GM19193 (cell line): ENCODE measurements around the gene LSP1.

Experiments used
- POLR2A ChIP-seq: IDR thresholded peaks from 4 replicates; pipeline ENCODE4 v1.6.1; 2011; ENCODE audit not compliant: insufficient read depth, insufficient read length; ENCODE audit errors: extremely low read depth

LSP1 gene

DNA sequence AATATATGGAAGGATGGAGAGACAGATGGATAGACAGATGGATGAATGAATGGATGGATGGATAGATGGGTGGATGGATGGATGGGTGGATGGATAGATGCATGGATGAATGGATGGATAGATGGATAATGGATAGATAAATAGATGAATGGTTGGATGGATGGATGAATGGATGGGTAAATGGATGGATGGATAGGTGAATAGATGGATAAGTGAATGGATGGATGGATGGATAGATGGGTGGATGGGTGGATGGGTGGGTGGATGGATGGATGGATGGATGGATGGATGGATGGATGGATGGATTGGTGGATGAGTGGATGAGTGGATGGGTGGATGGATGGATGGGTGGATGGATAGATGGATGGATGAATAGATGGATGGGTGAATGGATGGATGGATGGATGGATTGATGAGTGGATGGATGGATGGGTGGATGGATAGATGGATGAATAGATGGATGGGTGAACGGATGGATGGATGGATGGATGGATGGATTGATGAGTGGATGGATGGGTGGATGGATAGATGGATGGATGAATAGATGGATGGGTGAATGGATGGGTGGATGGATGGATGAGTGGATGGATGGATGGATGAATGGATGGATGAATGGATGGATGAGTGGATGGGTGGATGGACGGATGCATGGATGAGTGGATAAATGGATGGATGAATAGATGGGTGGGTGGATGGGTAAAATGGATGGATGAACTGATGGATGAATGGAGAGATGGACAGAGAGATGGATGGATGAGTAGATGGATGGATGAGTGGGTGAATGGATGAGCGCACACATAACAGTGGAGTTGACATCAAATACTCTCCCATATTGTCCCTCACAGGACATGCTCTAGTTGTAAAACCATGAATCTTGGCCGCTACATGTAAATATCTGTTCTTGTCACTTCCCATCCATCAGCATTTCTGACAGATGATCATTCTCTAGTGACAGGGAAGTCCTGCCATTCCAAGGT lies 8.8 kb downstream of the LSP1 start:
- TF ChIP-seq POLR2A: no peak

- TF ChIP-seq POLR2A: no peak
Measured at GRCh38 chr11:1862588-1863351, 9.9 kb downstream of the LSP1 start.

GRCh38 chr11:1863352-1864216 lies 10.7 kb downstream of the LSP1 start:
- TF ChIP-seq POLR2A: no peak

DNA sequence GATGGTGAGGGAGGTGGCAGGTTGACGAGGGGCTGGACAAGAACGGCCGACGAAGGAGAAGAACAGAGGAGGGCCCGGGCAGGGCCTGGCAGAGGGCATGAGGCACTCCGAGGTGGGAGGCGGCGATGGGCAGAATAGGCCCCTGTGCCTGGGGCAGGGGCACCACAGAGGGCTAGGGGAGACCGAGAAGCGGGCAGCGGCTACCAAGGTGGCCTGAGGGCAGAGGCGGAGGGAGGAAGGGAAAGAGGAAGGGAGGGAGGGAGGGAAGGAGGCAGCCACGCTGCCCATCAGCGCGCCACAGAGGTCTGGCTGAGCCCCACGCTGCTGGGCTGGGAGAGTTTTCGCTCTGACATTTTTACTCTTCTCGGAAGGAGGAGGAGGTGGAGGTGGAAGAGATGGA lies 11.3 kb downstream of the LSP1 start:
- TF ChIP-seq POLR2A: no peak

GRCh38 chr11:1864831-1865665 lies 12.2 kb downstream of the LSP1 start:
- no peak for TF ChIP-seq POLR2A

DNA sequence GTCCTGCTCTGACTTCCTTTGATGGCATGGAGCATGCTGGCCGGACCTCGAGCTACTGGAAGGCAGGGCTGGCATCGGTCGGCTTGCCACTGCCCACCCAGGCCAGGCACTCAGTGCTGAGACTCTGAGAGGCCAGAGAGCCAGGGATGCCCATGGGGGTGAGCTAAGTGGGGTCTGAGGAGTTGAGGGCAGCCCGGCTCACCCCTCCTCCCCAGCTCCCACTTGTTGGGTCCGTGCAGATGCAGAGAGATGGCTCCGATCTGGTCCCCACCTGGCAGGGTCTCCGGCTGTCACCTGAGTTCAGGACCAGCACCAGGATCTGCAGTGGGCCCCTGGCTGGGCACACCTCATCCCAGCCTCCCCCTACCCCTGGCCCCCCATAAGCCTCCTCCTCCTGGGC lies 13.3 kb downstream of the LSP1 start:
- TF ChIP-seq POLR2A: no peak

GRCh38 chr11:1866776-1867175 lies 13.9 kb downstream of the LSP1 start:
- TF ChIP-seq POLR2A: no peak

DNA sequence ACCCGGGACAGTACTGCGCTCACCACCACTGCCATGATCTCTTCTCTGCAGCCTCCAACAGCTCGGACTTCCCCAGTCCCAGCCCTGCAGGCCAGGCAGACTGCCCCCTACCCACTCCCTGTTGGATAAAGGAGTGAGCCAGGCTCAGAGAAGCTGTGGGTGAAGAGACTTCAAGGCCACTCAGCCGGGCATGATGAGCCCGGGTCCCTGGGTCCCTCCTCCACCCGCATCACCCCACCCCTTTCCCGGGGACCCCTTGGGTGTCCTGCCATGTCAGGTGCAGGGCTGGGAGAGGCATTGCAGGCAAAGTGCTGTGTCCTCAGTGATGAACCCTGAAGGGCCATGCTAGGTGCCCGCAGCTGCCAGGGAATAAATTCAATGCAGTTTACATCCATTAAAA lies 14.5 kb downstream of the LSP1 start:
- TF ChIP-seq POLR2A: no peak

- TF ChIP-seq POLR2A: no peak
Measured at GRCh38 chr11:1868056-1868635, 15.3 kb downstream of the LSP1 start.

DNA sequence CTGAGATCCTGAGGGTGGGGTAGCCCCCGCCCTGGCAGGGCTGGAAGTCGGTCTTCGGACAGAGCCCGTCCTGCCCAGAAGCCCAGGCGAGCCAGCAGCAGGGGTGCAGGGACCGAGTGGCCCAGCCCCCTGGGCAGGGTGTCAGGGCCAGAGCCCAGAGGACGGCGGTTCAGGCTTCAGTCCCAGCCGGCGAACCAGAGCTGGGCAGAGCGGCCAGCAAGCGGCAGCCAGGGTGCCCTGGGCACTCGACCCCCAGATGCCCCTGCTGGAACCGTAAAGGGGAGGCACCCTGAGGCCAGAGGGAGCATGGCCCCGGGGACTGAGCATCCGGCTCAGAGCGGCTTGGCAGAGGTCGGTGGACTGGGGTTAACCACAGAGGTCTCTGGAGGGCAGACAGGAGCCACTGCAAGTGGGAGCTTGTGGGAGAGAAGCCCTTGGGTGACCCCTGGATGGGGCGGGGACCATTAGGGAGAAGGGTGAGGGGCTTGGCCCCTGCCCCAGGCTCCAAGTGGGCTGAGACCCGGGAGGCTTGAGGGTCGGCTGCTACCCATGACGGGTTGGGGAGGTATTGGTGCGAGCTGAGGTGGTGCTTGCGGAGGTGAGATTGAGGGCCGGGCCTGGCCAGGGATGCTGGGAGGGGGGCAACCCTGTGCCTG lies 15.9 kb downstream of the LSP1 start:
- no peak for TF ChIP-seq POLR2A

DNA sequence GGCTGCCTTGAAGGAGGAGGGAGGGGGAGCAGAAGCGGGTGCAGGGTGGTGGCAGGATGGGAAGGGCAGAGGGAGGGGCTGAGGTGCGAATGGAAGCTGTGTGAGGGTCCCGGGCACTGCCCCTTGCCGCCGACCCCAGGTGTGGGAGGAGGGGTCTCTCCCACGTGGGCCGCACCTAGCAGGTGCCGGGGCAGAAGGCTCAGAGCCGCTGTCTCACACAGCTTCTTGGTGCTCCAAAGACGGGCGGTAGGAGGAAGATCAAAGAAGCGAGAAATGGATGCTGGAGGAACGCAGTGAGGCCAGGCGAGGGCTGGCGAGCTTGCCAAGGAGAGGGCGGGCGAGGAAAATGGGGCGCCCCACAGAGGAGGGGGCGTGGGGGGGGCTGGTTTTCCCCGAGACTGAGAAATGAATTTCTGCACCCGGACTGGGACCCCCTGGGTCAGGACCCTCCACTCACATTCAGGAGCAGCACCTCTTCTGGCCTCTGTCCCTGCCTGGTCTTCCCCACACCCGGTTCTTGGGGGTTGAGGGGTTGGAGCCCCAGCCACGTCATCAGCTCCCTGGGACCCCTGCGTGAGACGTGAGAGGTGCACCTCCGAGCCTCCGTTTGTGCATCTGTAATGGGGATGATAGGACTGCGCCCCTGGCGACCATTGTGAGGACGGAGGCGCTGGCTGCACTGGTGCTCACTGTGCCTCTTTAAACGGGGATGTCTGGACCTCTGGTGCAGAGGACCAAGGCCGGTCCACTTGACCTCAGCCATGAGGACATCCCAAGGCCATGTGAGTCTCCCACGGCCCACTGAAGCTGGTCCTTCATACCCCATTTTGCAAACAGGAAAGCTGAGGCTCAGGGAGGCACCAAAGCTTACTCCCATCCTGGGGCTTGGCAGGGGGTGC lies 16.8 kb downstream of the LSP1 start:
- TF ChIP-seq POLR2A: no peak

DNA sequence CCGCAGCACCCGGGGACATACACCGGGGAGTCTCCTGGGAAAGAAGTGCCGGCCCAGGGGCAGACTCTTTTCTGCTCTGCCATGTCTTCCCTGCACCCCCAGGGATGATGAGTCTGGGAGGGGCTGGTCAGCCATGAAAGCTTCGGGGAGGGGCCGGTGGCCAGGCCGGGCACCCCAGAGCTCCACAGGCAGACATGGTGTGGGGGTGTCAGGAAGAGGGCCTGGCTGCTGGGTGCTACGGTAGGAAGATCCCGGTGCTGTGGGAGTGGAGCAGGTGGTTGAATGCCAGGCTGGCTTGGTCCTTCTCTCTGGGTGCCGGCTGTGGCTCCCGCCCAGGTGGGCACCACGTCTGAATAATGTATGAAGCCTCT lies 17.4 kb downstream of the LSP1 start:
- no peak for TF ChIP-seq POLR2A

- no peak for TF ChIP-seq POLR2A
Measured at GRCh38 chr11:1870721-1871466, 18.0 kb downstream of the LSP1 start.
